H1 (cell line): Measurements from ENCODE around the gene COX19. TPM values are rescaled to one million over a fixed set of nuclear protein-coding genes. Genes with fewer than 3 reads are reported as not detected.

Experiments
- CTCF ChIP-seq, 3 experiments: IDR thresholded peaks; 1 replicate in 2 of 3; 2 replicates in 1 of 3; pipeline versions ENCODE4 v1.5.1 to v1.6.1; 2011; ENCODE audit warnings: low read length in 3 of 3, mild to moderate bottlenecking in 3 of 3, inconsistent platforms in 2 of 3, low read depth in 1 of 3, moderate library complexity in 1 of 3; ENCODE audit not compliant: insufficient read depth in 1 of 3; ENCODE audit errors: control extremely low read depth in 1 of 3
- polyA plus RNA-seq, 7 experiments: library from polyadenylated mRNA; depleted of rRNA in 3 of 7; stranded (reverse) in 5 of 7; unstranded in 2 of 7; fragments of >200 nt in 5 of 7; fragments of 200-250 nt in 2 of 7; gene quantifications; 1 replicate in 5 of 7; 2 replicates in 1 of 7; 4 replicates in 1 of 7; pipeline versions ENCODE4 v1.2.1 to v1.2.3, GENCODE V29; 2011 to 2013; ENCODE audit warnings: missing spikeins in 2 of 7, mixed read lengths in 2 of 7
- total RNA-seq: library from RNA; stranded (reverse); fragmentation: NEBNext Ultra II Directional; extraction: Animal tissue kit (Norgen Biotek cat#: 25700); gene quantifications from 2 replicates; pipeline ENCODE4 v1.2.1, GENCODE V29; 2021

COX19 gene
- total and polyA plus RNA-seq, 2 of the 8 experiments (the other 6 are each of a cell fraction or from before 2014, with no cell fraction given) = 3.9 to 7.9 TPM

- no peak for TF ChIP-seq CTCF (IDR thresholded peaks at IDR 0.05; ENCODE audit: control extremely low read depth in 1 of 3, insufficient read depth in 1 of 3, low read depth in 1 of 3, low read length in 3 of 3)
These were observed 5.9 kb downstream of the COX19 start (continued) for GRCh38 chr7:969403-969802.
